GM21360 (cell line): ENCODE measurements around the gene GRIK4.
"Not testable (repeated sequence)": the region's sequence is repeated elsewhere in the genome, so short reads cannot be mapped to it uniquely, and the experiment has no call there.

Experiments used
- ATAC-seq: cut with Tn5 transposase; IDR thresholded peaks from one replicate; pipeline ENCODE4 v1.9.1; 2021; ENCODE audit warnings: mild to moderate bottlenecking, moderate library complexity; ENCODE audit not compliant: unreplicated experiment

GRIK4 gene

GRCh38 chr11:120720760-120721159, 209.2 kb downstream of the GRIK4 start:
- ATAC-seq, result no peak

GRCh38 chr11:120722524-120722923, 211.0 kb downstream of the GRIK4 start:
- ATAC-seq, result no peak

GRCh38 chr11:120723751-120724150, 212.2 kb downstream of the GRIK4 start:
- ATAC-seq, result no peak

GRCh38 chr11:120727752-120728151, 216.2 kb downstream of the GRIK4 start:
- ATAC-seq, result no peak

GRCh38 chr11:120735035-120735434, 223.5 kb downstream of the GRIK4 start:
- no peak for ATAC-seq

GRCh38 chr11:120738516-120739046, 227.0 kb downstream of the GRIK4 start:
- ATAC-seq, result no peak

GRCh38 chr11:120739780-120740179, 228.2 kb downstream of the GRIK4 start:
- no peak for ATAC-seq

- ATAC-seq, result no peak
Observed at GRCh38 chr11:120740380-120740779, 228.8 kb downstream of the GRIK4 start.

GRCh38 chr11:120744016-120744994, 232.8 kb downstream of the GRIK4 start:
- ATAC-seq, result no peak

GRCh38 chr11:120746376-120746775, 234.8 kb downstream of the GRIK4 start:
- ATAC-seq, result no peak

GRCh38 chr11:120746836-120747609, 235.5 kb downstream of the GRIK4 start:
- ATAC-seq, result no peak

- no peak for ATAC-seq
Observed at GRCh38 chr11:120747850-120748814, 236.6 kb downstream of the GRIK4 start.

GRCh38 chr11:120749395-120749794, 237.8 kb downstream of the GRIK4 start:
- no peak for ATAC-seq

- ATAC-seq, result no peak
Observed at GRCh38 chr11:120750647-120751549, 239.3 kb downstream of the GRIK4 start.

GRCh38 chr11:120751550-120751949, 240.0 kb downstream of the GRIK4 start:
- no peak for ATAC-seq

GRCh38 chr11:120752668-120753067, 241.1 kb downstream of the GRIK4 start:
- ATAC-seq, result no peak

GRCh38 chr11:120756931-120757330, 245.4 kb downstream of the GRIK4 start:
- ATAC-seq, result no peak

GRCh38 chr11:120759046-120759445, 247.5 kb downstream of the GRIK4 start:
- no peak for ATAC-seq

- not testable (repeated sequence) for ATAC-seq
Observed at GRCh38 chr11:120765710-120766109, 254.2 kb downstream of the GRIK4 start.
